Neural progenitor cell (in vitro differentiated cells): Measurements from ENCODE around the gene EIF2B2.

Experiments
- CTCF ChIP-seq: fragments of 200-600 bp; sonication (generic); IDR thresholded peaks from 2 replicates; pipeline ENCODE4 v1.5.1; 2017; ENCODE audit warnings: antibody characterized with exemption, mild to moderate bottlenecking
- EZH2 ChIP-seq: fragments of 200-600 bp; sonication (generic); IDR thresholded peaks from 2 replicates; pipeline ENCODE4 v1.6.1; 2017; ENCODE audit warnings: antibody characterized with exemption, mild to moderate bottlenecking, moderate library complexity
- EZH2phosphoT487 ChIP-seq: fragments of 200-600 bp; sonication (generic); IDR thresholded peaks from 2 replicates; pipeline ENCODE4 v1.6.1; 2017; ENCODE audit warnings: antibody characterized with exemption

- no peak for TF ChIP-seq CTCF
- no peak for TF ChIP-seq EZH2phosphoT487
- no peak for TF ChIP-seq EZH2
Measured at GRCh38 chr14:75060420-75060819, 57.7 kb downstream of the EIF2B2 start.
